ENCODE results near the gene CNFN.
A peak's percentile ranks its signal among the peaks of the same experiment; 100 is the strongest.

CNFN gene

DNA sequence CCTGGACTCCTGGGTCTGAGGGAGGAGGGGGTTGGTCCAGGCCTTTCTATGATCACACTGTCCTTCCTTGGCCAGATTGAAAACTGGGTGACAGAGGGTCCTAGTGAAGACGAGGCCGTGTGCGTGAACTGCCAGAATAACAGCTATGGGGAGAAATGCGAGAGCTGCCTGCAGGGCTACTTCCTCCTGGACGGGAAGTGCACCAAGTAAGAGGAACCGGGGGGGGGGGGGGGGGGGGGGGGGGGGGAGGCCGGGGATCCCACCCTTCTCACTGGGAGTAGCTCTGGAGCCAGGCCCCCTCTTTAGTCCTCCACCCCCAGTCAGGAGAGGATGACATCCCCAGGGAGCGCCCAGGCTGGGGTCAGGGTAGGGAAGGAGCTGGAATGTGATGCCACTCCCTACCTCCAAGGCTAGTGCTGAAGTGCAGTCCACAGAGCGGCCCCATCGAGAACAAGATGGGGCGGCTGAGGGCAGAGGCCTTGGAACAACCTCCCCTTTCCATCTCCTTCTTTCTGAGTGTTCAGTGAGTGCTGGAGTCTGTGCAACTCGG is 19.4 kb downstream of the CNFN start:
- DNase-seq, result no peak

DNA sequence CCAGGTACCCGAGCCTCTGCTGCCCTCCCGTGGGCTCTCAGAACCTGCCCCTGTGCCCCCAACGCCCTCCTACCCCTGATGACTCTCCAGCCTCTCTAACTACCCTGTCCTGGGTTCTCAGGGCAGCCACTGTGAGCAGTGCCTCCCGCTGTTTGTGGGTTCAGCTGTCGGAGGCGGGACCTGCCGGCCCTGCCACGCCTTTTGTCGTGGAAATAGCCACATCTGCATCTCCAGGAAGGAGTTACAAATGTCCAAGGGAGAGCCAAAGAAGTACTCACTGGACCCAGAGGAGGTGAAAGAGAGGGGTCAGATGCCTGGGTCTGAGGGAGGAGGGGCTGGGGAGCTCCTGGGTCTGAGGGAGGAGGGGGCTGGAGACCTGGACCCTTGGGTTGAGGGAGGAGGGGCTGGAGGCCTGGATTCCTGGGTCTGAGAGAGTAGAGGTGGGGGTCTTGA is 20.0 kb downstream of the CNFN start:
- DNase-seq, result no peak

DNA sequence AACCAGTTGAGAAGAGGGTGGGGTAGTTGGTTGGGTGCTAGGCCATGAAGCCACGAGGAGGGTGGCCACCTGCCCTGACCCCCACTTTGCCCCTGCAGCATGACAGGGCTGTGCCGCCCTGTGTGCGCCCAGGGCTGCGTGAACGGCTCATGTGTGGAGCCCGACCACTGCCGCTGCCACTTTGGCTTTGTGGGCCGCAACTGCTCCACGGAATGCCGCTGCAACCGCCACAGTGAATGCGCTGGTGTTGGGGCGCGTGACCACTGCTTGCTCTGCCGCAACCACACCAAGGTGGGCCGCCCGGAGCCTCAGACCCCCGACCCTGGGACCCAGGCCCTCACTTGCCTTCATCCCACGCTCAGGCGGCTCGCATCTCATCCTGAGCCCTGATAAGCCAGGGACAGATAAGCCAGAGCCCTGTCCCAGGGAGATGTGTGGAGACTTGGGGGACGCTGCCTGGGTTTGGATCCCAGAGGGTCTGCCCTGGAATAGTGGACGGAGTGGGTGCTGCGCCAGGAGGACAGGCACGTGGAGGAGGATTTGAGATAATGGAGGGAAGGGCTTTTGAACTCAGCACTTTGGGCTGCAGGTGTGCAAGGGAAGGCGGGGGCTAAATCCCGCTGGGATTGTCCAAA is 20.5 kb downstream of the CNFN start:
- DNase-seq, result no peak

DNA sequence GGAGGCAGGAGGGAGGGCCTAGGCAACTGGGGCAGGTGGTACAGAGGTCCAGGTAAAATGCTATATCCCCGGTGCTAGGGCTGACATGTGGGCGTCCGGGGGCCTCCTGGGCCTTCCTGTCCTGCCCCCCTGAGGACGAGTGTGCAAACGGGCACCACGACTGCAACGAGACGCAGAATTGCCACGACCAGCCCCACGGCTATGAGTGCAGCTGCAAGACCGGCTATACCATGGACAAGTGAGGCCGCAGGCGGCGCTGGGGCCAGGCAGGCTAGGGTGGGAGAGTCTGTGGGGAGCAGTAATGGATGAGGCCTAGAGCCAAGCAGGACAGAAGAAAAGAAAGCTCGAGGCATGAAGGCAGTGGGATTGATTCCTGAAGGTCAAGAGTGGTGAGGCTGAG is 21.3 kb downstream of the CNFN start:
- DNase-seq, result no peak

DNA sequence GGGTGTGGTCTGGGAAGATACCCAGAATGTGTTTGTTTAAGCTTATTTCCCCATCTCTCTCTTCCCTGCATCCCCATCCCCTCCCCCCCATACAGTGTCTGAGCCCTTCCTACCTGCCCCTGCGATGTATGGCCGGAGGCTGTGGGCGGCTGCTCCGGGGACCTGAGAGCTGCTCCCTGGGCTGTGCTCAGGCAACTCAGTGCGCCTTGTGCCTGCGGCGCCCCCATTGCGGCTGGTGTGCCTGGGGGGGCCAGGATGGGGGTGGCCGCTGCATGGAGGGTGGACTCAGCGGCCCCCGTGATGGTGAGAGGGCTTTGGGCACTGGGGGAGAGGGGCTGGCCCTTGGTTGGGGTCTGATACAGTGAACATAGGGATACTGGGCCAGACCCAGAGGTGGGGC is 21.7 kb downstream of the CNFN start:
- DNase-seq, result no peak

GRCh38 chr19:42367929-42368328 is 22.2 kb downstream of the CNFN start:
- DNase-seq, result no peak

DNA sequence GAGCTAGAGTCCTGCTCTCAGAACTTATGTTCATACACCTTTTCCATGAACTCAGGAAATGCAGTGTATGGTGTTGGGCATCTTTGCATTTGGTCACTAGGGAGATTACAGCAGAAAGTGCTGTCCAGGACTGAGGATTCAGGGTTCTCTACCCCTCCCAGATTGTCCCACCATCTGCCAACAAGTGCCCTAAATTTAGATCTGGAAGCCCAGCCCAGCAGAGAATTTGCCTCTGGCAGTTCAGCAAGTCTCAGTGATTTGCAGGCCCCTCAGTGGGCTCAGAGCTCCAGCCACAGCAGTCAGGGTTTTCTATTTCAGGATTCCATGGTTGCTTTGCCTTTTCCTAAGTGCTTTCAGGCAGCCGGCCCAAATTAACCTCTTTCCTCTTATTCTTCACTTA is 23.4 kb downstream of the CNFN start:
- no peak for DNase-seq

- DNase-seq, result no peak
Measured at GRCh38 chr19:42363614-42364346, 26.3 kb downstream of the CNFN start.

DNA sequence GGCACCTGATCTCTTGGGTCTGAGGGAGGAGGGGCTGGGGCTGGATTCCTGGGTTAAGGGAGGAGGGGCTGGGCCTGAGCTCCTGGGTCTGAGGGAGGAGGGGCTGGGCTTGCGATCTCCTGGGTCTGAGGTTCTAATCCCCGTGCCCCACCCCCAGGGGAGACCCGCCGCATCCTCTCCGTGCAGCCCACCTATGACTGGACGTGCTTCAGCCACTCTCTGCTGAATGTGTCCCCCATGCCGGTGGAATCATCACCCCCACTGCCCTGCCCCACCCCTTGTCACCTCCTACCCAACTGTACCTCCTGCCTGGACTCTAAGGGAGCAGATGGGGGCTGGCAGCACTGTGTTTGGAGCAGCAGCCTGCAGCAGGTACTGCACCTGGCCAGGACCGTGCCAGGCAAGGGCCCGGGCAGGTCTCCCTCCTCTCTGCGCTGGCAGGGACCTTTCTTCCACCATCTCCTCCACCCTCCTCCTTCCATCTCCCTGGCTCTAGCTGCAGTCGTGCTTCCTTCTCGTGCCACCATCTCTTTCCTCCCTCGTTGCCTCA is 27.1 kb downstream of the CNFN start:
- DNase-seq, result no peak

GRCh38 chr19:42362342-42362741 is 27.8 kb downstream of the CNFN start:
- DNase-seq, result no peak

GRCh38 chr19:42361545-42361910 is 28.6 kb downstream of the CNFN start:
- DNase-seq, result no peak

DNA sequence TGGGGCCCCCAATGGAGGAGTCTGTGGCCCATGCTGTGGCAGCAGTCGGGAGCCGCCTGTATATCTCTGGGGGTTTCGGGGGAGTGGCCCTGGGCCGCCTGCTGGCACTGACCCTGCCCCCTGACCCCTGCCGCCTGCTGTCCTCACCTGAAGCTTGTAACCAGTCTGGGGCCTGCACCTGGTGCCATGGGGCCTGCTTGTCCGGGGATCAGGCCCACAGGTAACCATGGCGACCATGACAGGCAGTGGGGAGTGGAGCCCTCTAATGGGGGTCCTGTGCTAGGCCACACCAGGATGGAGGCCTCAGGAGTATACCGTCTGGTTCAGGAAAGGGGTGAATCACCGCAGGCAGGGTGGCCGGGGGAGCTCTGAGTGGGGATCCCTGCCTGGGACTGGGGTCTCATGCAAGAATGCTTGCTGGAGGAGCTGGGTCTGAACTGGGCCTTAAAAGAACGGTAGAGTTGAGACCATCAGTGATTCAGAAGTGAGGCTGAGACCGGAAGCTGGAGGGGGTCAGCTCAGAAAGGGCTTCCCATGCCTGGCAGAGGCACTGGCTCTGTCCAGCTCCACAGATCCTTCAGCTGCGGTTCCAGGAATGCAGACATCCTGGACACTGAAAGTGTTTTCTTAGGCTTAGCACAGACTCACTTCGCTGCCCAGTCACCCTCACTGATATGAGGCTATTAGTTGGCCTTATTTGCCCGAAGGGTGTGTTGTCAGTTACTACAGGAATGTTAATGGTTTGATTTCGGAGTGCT is 29.1 kb downstream of the CNFN start:
- no peak for DNase-seq

DNA sequence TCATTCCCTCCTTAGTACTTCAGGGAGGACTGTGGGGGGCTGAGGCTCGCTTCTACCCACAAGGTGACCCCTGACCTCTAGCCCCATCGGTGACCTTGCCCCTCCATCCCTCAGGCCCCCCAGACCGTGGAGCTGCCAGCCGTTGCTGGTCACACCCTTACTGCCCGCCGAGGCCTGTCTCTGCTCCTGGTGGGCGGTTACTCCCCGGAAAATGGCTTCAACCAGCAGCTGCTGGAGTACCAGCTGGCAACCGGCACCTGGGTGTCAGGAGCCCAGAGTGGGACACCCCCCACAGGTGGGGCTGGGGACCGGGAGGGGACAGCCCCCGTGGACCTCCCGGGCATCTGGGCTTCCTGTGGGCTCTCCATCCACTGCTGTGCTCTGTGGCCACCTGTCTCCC is 32.8 kb downstream of the CNFN start:
- no peak for DNase-seq

DNA sequence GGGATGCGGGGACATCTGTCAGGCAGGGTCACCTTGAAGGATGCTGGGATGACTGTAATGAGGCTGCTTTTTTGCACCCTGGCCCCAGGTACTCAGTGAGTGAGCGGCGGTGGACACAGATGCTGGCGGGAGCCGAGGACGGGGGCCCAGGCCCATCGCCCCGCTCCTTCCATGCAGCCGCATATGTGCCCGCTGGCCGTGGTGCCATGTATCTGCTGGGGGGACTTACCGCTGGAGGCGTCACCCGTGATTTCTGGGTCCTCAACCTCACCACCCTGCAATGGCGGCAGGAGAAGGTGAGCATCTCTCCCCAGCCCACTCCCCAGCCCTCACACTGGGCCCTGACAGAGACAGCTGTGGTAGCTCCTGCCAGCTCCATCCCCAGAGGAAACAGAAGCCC is 33.4 kb downstream of the CNFN start:
- DNase-seq, result no peak

GRCh38 chr19:42355896-42356295 is 34.2 kb downstream of the CNFN start:
- no peak for DNase-seq

DNA sequence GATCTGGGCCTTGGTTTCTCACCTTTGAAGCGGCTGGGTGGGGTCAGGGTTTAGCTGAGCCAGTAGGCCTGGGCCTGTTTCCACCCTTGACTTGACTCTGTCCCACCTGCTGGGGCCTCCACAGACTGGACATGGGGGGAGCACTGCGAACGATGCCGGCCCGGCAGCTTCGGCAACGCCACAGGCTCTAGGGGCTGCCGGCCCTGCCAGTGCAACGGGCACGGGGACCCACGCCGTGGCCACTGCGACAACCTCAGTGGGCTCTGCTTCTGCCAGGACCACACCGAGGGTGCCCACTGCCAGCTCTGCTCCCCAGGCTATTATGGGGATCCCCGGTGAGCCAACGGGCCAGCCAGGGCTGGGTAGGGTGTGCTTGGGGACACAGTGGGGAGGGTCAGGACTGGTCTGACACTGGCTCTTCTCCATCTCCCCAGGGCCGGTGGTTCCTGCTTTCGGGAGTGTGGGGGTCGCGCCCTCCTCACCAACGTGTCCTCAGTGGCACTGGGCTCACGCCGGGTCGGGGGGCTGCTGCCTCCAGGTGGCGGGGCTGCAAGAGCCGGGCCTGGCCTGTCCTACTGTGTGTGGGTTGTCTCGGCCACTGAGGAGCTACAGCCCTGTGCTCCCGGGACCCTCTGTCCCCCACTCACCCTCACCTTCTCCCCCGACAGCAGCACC is 36.6 kb downstream of the CNFN start:
- no peak for DNase-seq

- peak in 1 of 2 experiments; percentile 12 for DNase-seq
Measured at GRCh38 chr19:42352301-42353259, 37.5 kb downstream of the CNFN start.

DNA sequence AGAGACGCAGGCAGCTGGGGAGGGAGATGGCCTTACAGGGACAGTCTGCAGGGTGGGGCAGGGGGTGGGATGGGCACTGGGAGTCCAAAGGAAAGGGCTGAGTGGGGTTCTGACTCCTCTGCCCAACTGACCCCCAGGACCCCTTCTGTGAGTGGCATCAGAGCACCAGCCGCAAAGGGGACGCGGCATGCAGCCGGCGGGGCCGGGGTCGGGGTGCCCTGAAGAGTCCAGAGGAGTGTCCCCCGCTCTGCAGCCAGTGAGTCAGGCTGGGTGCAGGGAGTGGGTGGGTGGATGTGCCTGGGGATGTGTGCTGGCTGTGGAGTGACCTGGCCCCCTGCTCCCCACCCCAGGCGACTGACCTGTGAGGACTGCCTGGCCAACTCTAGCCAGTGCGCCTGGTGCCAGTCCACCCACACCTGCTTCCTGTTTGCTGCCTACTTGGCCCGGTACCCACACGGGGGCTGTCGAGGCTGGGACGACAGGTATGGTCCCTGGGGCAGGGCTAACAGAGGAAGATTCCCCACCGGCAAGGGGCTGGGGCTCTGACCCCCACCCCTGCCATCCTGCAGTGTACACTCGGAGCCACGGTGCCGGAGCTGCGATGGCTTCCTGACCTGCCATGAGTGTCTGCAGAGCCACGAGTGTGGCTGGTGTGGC is 38.9 kb downstream of the CNFN start:
- no peak for DNase-seq

DNA sequence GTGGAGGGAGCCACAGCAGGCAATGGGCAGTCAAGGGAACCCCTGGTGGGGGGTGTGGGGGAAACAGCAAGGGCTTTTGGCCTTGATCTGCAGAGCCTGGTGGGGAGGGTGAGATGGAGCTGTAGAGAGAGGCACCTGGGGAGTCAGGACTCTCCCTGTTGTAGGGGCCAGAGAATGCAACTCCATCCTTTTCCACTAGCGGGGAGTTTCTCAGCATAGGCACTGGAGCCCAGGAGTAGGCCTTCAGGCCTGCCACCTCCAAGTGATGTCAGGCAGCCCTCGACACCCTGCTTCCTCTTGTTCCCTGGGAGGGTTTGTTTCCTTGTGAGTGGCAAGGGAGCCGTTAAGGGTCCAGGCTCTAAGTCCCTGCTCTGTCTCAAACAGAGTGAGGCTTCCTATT is 39.7 kb downstream of the CNFN start:
- DNase-seq, result no peak

DNA sequence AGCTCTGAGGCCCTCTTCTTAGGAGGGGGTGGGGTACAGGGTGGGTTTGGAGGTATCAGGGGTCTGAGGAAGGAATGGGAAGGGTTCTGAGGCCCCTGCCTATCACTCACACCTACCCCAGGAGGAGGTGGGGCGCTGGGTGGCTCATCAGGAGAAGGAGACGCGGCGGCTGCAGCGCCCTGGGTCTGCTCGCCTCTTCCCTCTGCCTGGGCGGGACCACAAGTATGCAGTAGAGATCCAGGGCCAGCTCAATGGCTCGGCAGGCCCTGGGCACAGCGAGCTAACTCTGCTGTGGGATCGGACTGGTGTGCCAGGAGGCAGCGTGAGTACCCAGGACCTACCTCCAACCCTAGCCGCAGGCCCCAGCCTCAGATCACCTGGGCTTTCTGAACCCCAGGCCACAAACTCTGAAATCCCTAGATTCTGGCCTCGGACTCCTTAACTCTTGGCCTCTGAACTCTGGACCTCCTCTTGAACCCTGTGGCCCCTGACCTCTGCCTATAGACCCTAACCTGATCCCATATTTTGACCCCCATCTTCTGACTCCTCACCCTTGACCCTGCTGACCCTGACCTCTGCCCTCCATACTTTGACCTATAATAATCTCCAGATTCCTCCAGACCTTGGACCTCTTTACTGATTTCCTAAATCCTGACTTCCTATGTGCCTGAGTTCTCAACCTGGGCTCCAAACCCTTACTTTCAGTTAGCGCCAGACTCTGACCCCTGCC is 40.6 kb downstream of the CNFN start:
- no peak for DNase-seq
